HUES6 (cell line): ENCODE data around the gene CD302.

Experiments
- H3K27ac ChIP-seq: 2 replicates; pipeline ENCODE4 v1.7.0; 2013; ENCODE audit warnings: low read depth, mild to moderate bottlenecking, low read length, inconsistent platforms
- H3K27me3 ChIP-seq: 2 replicates; pipeline ENCODE4 v1.6.1; 2013; ENCODE audit warnings: low read length; ENCODE audit not compliant: control insufficient read depth, insufficient read depth
- H3K36me3 ChIP-seq: 2 replicates; pipeline ENCODE4 v1.6.1; 2013; ENCODE audit warnings: low read length; ENCODE audit not compliant: control insufficient read depth, insufficient read depth
- H3K4me1 ChIP-seq: 2 replicates; pipeline ENCODE4 v1.6.1; 2013; ENCODE audit warnings: low read length; ENCODE audit not compliant: control insufficient read depth, insufficient read depth
- H3K4me3 ChIP-seq: 2 replicates; pipeline ENCODE4 v1.5.1; 2013; ENCODE audit warnings: low read depth, low read length
- H3K9ac ChIP-seq: one replicate; pipeline ENCODE4 v1.6.1; 2013; ENCODE audit warnings: mild to moderate bottlenecking, low read length
- H3K9me3 ChIP-seq: 2 replicates; pipeline ENCODE4 v1.6.1; 2013; ENCODE audit warnings: low read depth, low read length; ENCODE audit not compliant: control insufficient read depth, insufficient read depth

CD302 gene

GRCh38 chr2:159774370-159774990 is 23.5 kb downstream of the CD302 start:
- H3K27ac ChIP-seq, result no peak overlapping the region
- H3K27me3 ChIP-seq, result no peaks in the 10 kb centered on the region
- H3K9ac ChIP-seq, result no peak overlapping the region
- no peaks in the 10 kb centered on the region for H3K9me3 ChIP-seq
- peaks cover 2% of the 10 kb centered on the region; the same call in 1 of the 2 replicates for H3K4me1 ChIP-seq
- no peak overlapping the region for H3K4me3 ChIP-seq
- 0 out of 2 replicates have a peak, but pooled peaks cover 6% of the 10 kb centered on the region for H3K36me3 ChIP-seq

GRCh38 chr2:159773886-159774285 is 24.1 kb downstream of the CD302 start:
- Histone ChIP-seq H3K27me3 (no peaks in the 10 kb centered on the region), H3K4me3 (no peak overlapping the region), H3K9ac (no peak overlapping the region), H3K36me3 (peaks cover 9% of the 10 kb centered on the region; the same call in 1 of the 2 replicates), H3K9me3 (no peaks in the 10 kb centered on the region), H3K27ac (no peak overlapping the region), H3K4me1 (peaks cover 2% of the 10 kb centered on the region; the same call in 1 of the 2 replicates)

- no peaks in the 10 kb centered on the region for H3K9me3 ChIP-seq
- peaks cover 10% of the 10 kb centered on the region; the same call in 1 of the 2 replicates for H3K36me3 ChIP-seq
- H3K27ac ChIP-seq, result no peak overlapping the region
- no peaks in the 10 kb centered on the region for H3K27me3 ChIP-seq
- peaks cover 2% of the 10 kb centered on the region; the same call in 1 of the 2 replicates for H3K4me1 ChIP-seq
- H3K4me3 ChIP-seq, result no peak overlapping the region
- no peak overlapping the region for H3K9ac ChIP-seq
These were observed 24.6 kb downstream of the CD302 start for GRCh38 chr2:159773426-159773825.

GRCh38 chr2:159769147-159769546 is 28.9 kb downstream of the CD302 start:
- Histone ChIP-seq H3K4me3 (no peak overlapping the region), H3K27me3 (no peaks in the 10 kb centered on the region), H3K9me3 (no peaks in the 10 kb centered on the region), H3K9ac (no peak overlapping the region), H3K4me1 (no peaks in the 10 kb centered on the region), H3K27ac (no peak overlapping the region), H3K36me3 (peaks cover 49% of the 10 kb centered on the region)

- Histone ChIP-seq H3K27ac (no peak overlapping the region), H3K9ac (no peak overlapping the region), H3K36me3 (peaks cover 97% of the 10 kb centered on the region), H3K27me3 (no peaks in the 10 kb centered on the region), H3K4me1 (no peaks in the 10 kb centered on the region), H3K9me3 (no peaks in the 10 kb centered on the region), H3K4me3 (no peak overlapping the region)
These were observed 35.9 kb downstream of the CD302 start for GRCh38 chr2:159762075-159762474.

- H3K9me3 ChIP-seq, result no peaks in the 10 kb centered on the region
- peaks cover 94% of the 10 kb centered on the region for H3K36me3 ChIP-seq
- no peaks in the 10 kb centered on the region for H3K4me1 ChIP-seq
- H3K27ac ChIP-seq, result no peak overlapping the region
- H3K4me3 ChIP-seq, result no peak overlapping the region
- H3K27me3 ChIP-seq, result no peaks in the 10 kb centered on the region
- H3K9ac ChIP-seq, result no peak overlapping the region
These were observed 37.7 kb downstream of the CD302 start for GRCh38 chr2:159760326-159760725.

GRCh38 chr2:159759577-159759976 is 38.4 kb downstream of the CD302 start:
- H3K4me1 ChIP-seq, result no peaks in the 10 kb centered on the region
- no peak overlapping the region for H3K27ac ChIP-seq
- no peak overlapping the region for H3K4me3 ChIP-seq
- no peaks in the 10 kb centered on the region for H3K27me3 ChIP-seq
- H3K36me3 ChIP-seq, result peaks cover 94% of the 10 kb centered on the region
- H3K9me3 ChIP-seq, result no peaks in the 10 kb centered on the region
- H3K9ac ChIP-seq, result no peak overlapping the region

- H3K9me3 ChIP-seq, result no peaks in the 10 kb centered on the region
- no peak overlapping the region for H3K9ac ChIP-seq
- peaks cover 95% of the 10 kb centered on the region for H3K36me3 ChIP-seq
- H3K4me1 ChIP-seq, result no peaks in the 10 kb centered on the region
- no peaks in the 10 kb centered on the region for H3K27me3 ChIP-seq
- no peak overlapping the region for H3K4me3 ChIP-seq
- no peak overlapping the region for H3K27ac ChIP-seq
These were observed 39.3 kb downstream of the CD302 start for GRCh38 chr2:159758686-159759085.

- no peak overlapping the region for H3K4me3 ChIP-seq
- H3K36me3 ChIP-seq, result peaks cover 93% of the 10 kb centered on the region
- H3K27ac ChIP-seq, result no peak overlapping the region
- H3K9me3 ChIP-seq, result no peaks in the 10 kb centered on the region
- H3K4me1 ChIP-seq, result no peaks in the 10 kb centered on the region
- no peaks in the 10 kb centered on the region for H3K27me3 ChIP-seq
- no peak overlapping the region for H3K9ac ChIP-seq
These were observed 39.8 kb downstream of the CD302 start for GRCh38 chr2:159758239-159758638.

- Histone ChIP-seq H3K9me3 (no peaks in the 10 kb centered on the region), H3K4me3 (no peak overlapping the region), H3K9ac (no peak overlapping the region), H3K27me3 (no peaks in the 10 kb centered on the region), H3K27ac (no peak overlapping the region), H3K36me3 (peaks cover 94% of the 10 kb centered on the region), H3K4me1 (no peaks in the 10 kb centered on the region)
These were observed 42.2 kb downstream of the CD302 start for GRCh38 chr2:159755788-159756187.

- Histone ChIP-seq H3K27ac (no peak overlapping the region), H3K9me3 (no peaks in the 10 kb centered on the region), H3K36me3 (peaks cover 93% of the 10 kb centered on the region), H3K9ac (no peak overlapping the region), H3K27me3 (no peaks in the 10 kb centered on the region), H3K4me1 (no peaks in the 10 kb centered on the region), H3K4me3 (no peak overlapping the region)
These were observed 43.0 kb downstream of the CD302 start for GRCh38 chr2:159755014-159755413.
